IMR-90 (cell line): Measurements from ENCODE around the gene ARHGAP24.

Experiments used
- CTCF ChIP-seq: conservative IDR thresholded peaks from 2 replicates; pipeline ENCODE4 v1.5.1; 2012; ENCODE audit warnings: mild to moderate bottlenecking, low read depth, low read length, improper control_type of control experiment
- POLR2A ChIP-seq: IDR thresholded peaks from 2 replicates; pipeline ENCODE4 v1.6.1; 2012; ENCODE audit warnings: mild to moderate bottlenecking, low read depth, low read length
- RFX5 ChIP-seq: IDR thresholded peaks from 2 replicates; pipeline ENCODE4 v1.8.0; 2012; ENCODE audit warnings: low read depth, mild to moderate bottlenecking, low read length, moderate library complexity
- USF2 ChIP-seq: fragments of 150-350 bp; IDR thresholded peaks from 2 replicates; pipeline ENCODE4 v1.6.1; 2017; ENCODE audit warnings: mild to moderate bottlenecking, antibody characterized with exemption, low read length, low read depth

- TF ChIP-seq RFX5: no peak
- TF ChIP-seq CTCF: no peak
- TF ChIP-seq POLR2A: no peak
- TF ChIP-seq USF2: no peak
These were observed 594 bp upstream of the ARHGAP24 start for GRCh38 chr4:85474356-85474755.
